K562 (cell line): ENCODE results near the gene STX2. TPM values are rescaled to one million over a fixed set of nuclear protein-coding genes. Genes with fewer than 3 reads are reported as not detected.
A peak's percentile ranks its signal among the peaks of the same experiment; 100 is the strongest.

Experiments used
- ARNT ChIP-seq, 2 experiments: fragments of 450-650 bp; IDR thresholded peaks; 2 replicates each; pipeline ENCODE4 v1.6.1; 2016; ENCODE audit warnings: mild to moderate bottlenecking in 1 of 2
- FOXJ3 ChIP-seq: sonication (generic); formaldehyde crosslinking; IDR thresholded peaks from 2 replicates; pipeline ENCODE4 v1.4.0; 2020; ENCODE audit warnings: mild to moderate bottlenecking, missing genetic modification reagents
- FOXK1 ChIP-seq: sonication (generic); formaldehyde crosslinking; IDR thresholded peaks from 2 replicates; pipeline ENCODE4 v1.8.0; 2022; ENCODE audit warnings: missing genetic modification reagents, mild to moderate bottlenecking, borderline replicate concordance
- MYC ChIP-seq, 2 experiments: fragments of 250-450 bp in 1 of 2; sonication (Bioruptor Pico) in 1 of 2; IDR thresholded peaks; 2 replicates each; pipeline versions ENCODE4 v1.5.1 to v1.6.1; 2012 to 2021; ENCODE audit warnings: low read depth in 2 of 2, borderline replicate concordance in 1 of 2, improper control_type of control experiment in 1 of 2, low read length in 1 of 2, mild to moderate bottlenecking in 1 of 2, moderate library complexity in 1 of 2
- NEUROD1 ChIP-seq: fragments of 150-350 bp; IDR thresholded peaks from 2 replicates; pipeline ENCODE4 v1.6.1; 2014; ENCODE audit warnings: borderline replicate concordance, low read length, low read depth; ENCODE audit not compliant: partially characterized antibody
- PHF20 ChIP-seq: fragments of 450-650 bp; IDR thresholded peaks from 2 replicates; pipeline ENCODE4 v1.6.1; 2018; ENCODE audit not compliant: partially characterized antibody
- RBM25 ChIP-seq: fragments of 200-400 bp; formaldehyde crosslinking; IDR thresholded peaks from 2 replicates; pipeline ENCODE4 v1.6.1; 2018; ENCODE audit warnings: low read length, low read depth, moderate library complexity; ENCODE audit not compliant: severe bottlenecking
- YY1 ChIP-seq, 3 experiments: IDR thresholded peaks; 2 replicates each; pipeline ENCODE4 v1.6.1; 2011; ENCODE audit warnings: low read length in 2 of 3, mild to moderate bottlenecking in 2 of 3, moderate library complexity in 2 of 3, borderline replicate concordance in 1 of 3, control low read depth in 1 of 3, low read depth in 1 of 3; ENCODE audit not compliant: insufficient read depth in 3 of 3, insufficient replicate concordance in 2 of 3, control insufficient read depth in 1 of 3, insufficient read length in 1 of 3; ENCODE audit errors: extremely low read depth in 1 of 3
- ZNF263 ChIP-seq: sonication (generic); formaldehyde crosslinking; IDR thresholded peaks from 2 replicates; pipeline ENCODE4 v1.8.0; 2022; ENCODE audit warnings: mild to moderate bottlenecking, missing genetic modification reagents, borderline replicate concordance
- polyA plus RNA-seq, 8 experiments: library from polyadenylated mRNA; depleted of rRNA in 4 of 8; stranded (reverse) in 5 of 8; unstranded in 3 of 8; fragments of >200 nt; fragmentation: Nextera tagmentation in 2 of 8; fragmentation: Illumina TruSeq in 1 of 8; extraction: Ambion mirVana in 2 of 8; extraction: Trizol in 1 of 8; gene quantifications; 2 replicates each; pipeline versions ENCODE4 v1.2.1 to v1.2.3, GENCODE V29; 2011 to 2014; ENCODE audit warnings: inconsistent platforms in 1 of 8, missing spikeins in 1 of 8
- total RNA-seq, 7 experiments: library from RNA; depleted of rRNA in 6 of 7; stranded (reverse); fragments of >200 nt in 6 of 7; fragmentation: Illumina TruSeq in 2 of 7; extraction: Trizol in 2 of 7; gene quantifications; 2 replicates each; pipeline versions ENCODE4 v1.2.1 to v1.2.3, GENCODE V29; 2011 to 2021; ENCODE audit warnings: low replicate concordance in 1 of 7
- TF ChIP-seq, protein P1 (sequence below), 2 experiments: IDR thresholded peaks; 2 replicates each; pipeline ENCODE4 v1.6.1; 2011; ENCODE audit warnings: borderline replicate concordance in 1 of 2, control low read depth in 1 of 2, low read depth in 1 of 2, low read length in 1 of 2, mild to moderate bottlenecking in 1 of 2, mixed read lengths in 1 of 2, moderate library complexity in 1 of 2; ENCODE audit not compliant: insufficient read depth in 1 of 2, insufficient read length in 1 of 2, poor library complexity in 1 of 2, severe bottlenecking in 1 of 2; ENCODE audit errors: extremely low read depth in 1 of 2
- TF ChIP-seq, protein P2 (sequence below): fragments of 450-650 bp; IDR thresholded peaks from 2 replicates; pipeline ENCODE4 v1.6.1; 2016; ENCODE audit warnings: mild to moderate bottlenecking, moderate library complexity

The STX2 gene
- total and polyA plus RNA-seq, 9 of the 15 experiments (the other 6 are each of a cell fraction or from before 2014, with no cell fraction given) = 22.2 to 54.6 (median 30.8) TPM

DNA sequence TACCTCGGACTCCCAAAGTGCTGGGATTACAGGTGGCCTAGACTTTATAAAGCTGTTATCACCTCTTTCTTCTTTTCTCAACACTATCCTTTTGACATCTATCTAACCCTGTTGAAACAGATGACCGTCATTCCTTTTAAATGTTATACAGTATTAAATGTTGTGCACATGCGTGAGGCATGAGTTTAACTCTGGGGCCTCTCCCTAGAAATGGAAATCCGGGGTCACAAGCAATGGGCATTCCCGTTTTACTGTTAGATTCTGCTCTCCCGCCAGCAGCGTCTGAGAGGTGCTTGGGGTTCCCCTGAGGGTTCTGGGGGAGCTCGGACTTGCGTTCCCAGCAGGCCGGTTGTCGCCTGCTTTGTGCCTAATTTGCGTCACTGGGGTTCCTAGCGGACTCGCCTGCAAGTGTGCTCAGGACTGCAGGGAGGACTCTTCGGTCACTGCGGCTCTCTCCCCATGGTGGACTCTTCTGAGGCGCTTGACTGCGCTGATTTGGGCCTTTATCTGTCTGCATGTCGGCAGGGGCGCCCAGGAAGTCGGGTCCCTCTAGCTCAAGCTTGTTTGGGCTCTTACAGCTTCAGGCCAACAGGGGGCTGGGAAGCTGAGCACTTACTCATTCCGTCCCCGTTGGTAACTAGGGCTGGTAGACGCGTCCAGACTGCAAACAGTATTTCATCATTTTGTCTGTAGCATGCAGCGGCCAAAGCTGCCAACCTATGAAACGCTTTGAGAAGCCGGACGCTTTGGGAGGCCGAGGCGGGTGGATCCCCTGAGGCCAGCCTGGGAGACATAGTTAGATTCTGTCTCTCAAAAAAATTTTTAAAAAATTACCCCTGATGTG lies 31.6 kb upstream of the STX2 start (continued):
- TF ChIP-seq MYC (IDR thresholded peaks at IDR 0.05; ENCODE audit: low read depth, low read length) (peak; percentile 92), MYC (CRISPR knock-in tag; IDR thresholded peaks at IDR 0.05; ENCODE audit: borderline replicate concordance, low read depth) (no peak), RBM25 (peak; percentile 9), YY1 (IDR thresholded peaks at IDR 0.05; ENCODE audit: borderline replicate concordance in 1 of 3, control insufficient read depth in 1 of 3, extremely low read depth in 1 of 3, insufficient read depth in 3 of 3, insufficient read length in 1 of 3, insufficient replicate concordance in 2 of 3, low read depth in 1 of 3, low read length in 2 of 3) (peak in 1 of 3 experiments; percentile 19), FOXJ3 (no peak), FOXK1 (0 out of 2 replicates have a peak, but pooled peaks have one; percentile 18), ZNF263 (CRISPR knock-in tag) (peak; percentile 64; the same call in 1 of the 2 replicates), PHF20 (peak; percentile 18), NEUROD1 (peak; percentile 51), ARNT (IDR thresholded peaks at IDR 0.05) (0 out of 4 replicates have a peak, but pooled peaks of 1 of the 2 experiments have one; percentile 45)
- TF ChIP-seq, protein P1, sequence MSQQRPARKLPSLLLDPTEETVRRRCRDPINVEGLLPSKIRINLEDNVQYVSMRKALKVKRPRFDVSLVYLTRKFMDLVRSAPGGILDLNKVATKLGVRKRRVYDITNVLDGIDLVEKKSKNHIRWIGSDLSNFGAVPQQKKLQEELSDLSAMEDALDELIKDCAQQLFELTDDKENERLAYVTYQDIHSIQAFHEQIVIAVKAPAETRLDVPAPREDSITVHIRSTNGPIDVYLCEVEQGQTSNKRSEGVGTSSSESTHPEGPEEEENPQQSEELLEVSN (IDR thresholded peaks at IDR 0.05; ENCODE audit: borderline replicate concordance in 1 of 2, extremely low read depth in 1 of 2, insufficient read depth in 1 of 2, insufficient read length in 1 of 2, low read depth in 1 of 2, low read length in 1 of 2, poor library complexity in 1 of 2, severe bottlenecking in 1 of 2) = peak in 1 of 2 experiments; percentile 46
- TF ChIP-seq, protein P2, sequence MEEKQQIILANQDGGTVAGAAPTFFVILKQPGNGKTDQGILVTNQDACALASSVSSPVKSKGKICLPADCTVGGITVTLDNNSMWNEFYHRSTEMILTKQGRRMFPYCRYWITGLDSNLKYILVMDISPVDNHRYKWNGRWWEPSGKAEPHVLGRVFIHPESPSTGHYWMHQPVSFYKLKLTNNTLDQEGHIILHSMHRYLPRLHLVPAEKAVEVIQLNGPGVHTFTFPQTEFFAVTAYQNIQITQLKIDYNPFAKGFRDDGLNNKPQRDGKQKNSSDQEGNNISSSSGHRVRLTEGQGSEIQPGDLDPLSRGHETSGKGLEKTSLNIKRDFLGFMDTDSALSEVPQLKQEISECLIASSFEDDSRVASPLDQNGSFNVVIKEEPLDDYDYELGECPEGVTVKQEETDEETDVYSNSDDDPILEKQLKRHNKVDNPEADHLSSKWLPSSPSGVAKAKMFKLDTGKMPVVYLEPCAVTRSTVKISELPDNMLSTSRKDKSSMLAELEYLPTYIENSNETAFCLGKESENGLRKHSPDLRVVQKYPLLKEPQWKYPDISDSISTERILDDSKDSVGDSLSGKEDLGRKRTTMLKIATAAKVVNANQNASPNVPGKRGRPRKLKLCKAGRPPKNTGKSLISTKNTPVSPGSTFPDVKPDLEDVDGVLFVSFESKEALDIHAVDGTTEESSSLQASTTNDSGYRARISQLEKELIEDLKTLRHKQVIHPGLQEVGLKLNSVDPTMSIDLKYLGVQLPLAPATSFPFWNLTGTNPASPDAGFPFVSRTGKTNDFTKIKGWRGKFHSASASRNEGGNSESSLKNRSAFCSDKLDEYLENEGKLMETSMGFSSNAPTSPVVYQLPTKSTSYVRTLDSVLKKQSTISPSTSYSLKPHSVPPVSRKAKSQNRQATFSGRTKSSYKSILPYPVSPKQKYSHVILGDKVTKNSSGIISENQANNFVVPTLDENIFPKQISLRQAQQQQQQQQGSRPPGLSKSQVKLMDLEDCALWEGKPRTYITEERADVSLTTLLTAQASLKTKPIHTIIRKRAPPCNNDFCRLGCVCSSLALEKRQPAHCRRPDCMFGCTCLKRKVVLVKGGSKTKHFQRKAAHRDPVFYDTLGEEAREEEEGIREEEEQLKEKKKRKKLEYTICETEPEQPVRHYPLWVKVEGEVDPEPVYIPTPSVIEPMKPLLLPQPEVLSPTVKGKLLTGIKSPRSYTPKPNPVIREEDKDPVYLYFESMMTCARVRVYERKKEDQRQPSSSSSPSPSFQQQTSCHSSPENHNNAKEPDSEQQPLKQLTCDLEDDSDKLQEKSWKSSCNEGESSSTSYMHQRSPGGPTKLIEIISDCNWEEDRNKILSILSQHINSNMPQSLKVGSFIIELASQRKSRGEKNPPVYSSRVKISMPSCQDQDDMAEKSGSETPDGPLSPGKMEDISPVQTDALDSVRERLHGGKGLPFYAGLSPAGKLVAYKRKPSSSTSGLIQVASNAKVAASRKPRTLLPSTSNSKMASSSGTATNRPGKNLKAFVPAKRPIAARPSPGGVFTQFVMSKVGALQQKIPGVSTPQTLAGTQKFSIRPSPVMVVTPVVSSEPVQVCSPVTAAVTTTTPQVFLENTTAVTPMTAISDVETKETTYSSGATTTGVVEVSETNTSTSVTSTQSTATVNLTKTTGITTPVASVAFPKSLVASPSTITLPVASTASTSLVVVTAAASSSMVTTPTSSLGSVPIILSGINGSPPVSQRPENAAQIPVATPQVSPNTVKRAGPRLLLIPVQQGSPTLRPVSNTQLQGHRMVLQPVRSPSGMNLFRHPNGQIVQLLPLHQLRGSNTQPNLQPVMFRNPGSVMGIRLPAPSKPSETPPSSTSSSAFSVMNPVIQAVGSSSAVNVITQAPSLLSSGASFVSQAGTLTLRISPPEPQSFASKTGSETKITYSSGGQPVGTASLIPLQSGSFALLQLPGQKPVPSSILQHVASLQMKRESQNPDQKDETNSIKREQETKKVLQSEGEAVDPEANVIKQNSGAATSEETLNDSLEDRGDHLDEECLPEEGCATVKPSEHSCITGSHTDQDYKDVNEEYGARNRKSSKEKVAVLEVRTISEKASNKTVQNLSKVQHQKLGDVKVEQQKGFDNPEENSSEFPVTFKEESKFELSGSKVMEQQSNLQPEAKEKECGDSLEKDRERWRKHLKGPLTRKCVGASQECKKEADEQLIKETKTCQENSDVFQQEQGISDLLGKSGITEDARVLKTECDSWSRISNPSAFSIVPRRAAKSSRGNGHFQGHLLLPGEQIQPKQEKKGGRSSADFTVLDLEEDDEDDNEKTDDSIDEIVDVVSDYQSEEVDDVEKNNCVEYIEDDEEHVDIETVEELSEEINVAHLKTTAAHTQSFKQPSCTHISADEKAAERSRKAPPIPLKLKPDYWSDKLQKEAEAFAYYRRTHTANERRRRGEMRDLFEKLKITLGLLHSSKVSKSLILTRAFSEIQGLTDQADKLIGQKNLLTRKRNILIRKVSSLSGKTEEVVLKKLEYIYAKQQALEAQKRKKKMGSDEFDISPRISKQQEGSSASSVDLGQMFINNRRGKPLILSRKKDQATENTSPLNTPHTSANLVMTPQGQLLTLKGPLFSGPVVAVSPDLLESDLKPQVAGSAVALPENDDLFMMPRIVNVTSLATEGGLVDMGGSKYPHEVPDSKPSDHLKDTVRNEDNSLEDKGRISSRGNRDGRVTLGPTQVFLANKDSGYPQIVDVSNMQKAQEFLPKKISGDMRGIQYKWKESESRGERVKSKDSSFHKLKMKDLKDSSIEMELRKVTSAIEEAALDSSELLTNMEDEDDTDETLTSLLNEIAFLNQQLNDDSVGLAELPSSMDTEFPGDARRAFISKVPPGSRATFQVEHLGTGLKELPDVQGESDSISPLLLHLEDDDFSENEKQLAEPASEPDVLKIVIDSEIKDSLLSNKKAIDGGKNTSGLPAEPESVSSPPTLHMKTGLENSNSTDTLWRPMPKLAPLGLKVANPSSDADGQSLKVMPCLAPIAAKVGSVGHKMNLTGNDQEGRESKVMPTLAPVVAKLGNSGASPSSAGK = peak; percentile 69
